Measurements from ENCODE around the gene SERPINA1.

Gene SERPINA1

GRCh38 chr14:94405486-94405885, 17.1 kb upstream of the SERPINA1 start:
- Histone ChIP-seq H3K4me3 (ENCODE audit: low read length) (no peak overlapping the region), H3K9me2 (replicated peaks; ENCODE audit: control insufficient read depth, low read length) (no peaks in the 10 kb centered on the region), H3K4me2 (ENCODE audit: low read length) (no peak overlapping the region), H3K79me2 (ENCODE audit: control insufficient read depth, low read length) (no peaks in the 10 kb centered on the region), H3K27me3 (ENCODE audit: control insufficient read depth, low read length) (peaks cover 44% of the 10 kb centered on the region), H3F3A (ENCODE audit: control insufficient read depth, insufficient read depth) (no peaks in the 10 kb centered on the region), H3K36me3 (ENCODE audit: control insufficient read depth, low read length) (no peaks in the 10 kb centered on the region), H3K27ac (ENCODE audit: low read depth, low read length) (no peak overlapping the region), H4K20me1 (ENCODE audit: control insufficient read depth, insufficient read depth, low read depth, low read length) (no peaks in the 10 kb centered on the region), H3K9me3 (ENCODE audit: control insufficient read depth, insufficient read depth, low read length) (no peaks in the 10 kb centered on the region), H3K4me1 (ENCODE audit: control insufficient read depth, low read length) (no peaks in the 10 kb centered on the region)
- TF ChIP-seq EZH2phosphoT487 (IDR thresholded peaks at IDR 0.05; ENCODE audit: borderline replicate concordance, low read length), result no peak
- TF ChIP-seq, protein P1, sequence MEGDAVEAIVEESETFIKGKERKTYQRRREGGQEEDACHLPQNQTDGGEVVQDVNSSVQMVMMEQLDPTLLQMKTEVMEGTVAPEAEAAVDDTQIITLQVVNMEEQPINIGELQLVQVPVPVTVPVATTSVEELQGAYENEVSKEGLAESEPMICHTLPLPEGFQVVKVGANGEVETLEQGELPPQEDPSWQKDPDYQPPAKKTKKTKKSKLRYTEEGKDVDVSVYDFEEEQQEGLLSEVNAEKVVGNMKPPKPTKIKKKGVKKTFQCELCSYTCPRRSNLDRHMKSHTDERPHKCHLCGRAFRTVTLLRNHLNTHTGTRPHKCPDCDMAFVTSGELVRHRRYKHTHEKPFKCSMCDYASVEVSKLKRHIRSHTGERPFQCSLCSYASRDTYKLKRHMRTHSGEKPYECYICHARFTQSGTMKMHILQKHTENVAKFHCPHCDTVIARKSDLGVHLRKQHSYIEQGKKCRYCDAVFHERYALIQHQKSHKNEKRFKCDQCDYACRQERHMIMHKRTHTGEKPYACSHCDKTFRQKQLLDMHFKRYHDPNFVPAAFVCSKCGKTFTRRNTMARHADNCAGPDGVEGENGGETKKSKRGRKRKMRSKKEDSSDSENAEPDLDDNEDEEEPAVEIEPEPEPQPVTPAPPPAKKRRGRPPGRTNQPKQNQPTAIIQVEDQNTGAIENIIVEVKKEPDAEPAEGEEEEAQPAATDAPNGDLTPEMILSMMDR (IDR thresholded peaks at IDR 0.05; ENCODE audit: low read depth, low read length, poor library complexity, severe bottlenecking), result no peak

GRCh38 chr14:94404561-94404960, 16.2 kb upstream of the SERPINA1 start:
- Histone ChIP-seq H3K9me3 (ENCODE audit: control insufficient read depth, insufficient read depth, low read length) (no peaks in the 10 kb centered on the region), H3K9me2 (replicated peaks; ENCODE audit: control insufficient read depth, low read length) (no peaks in the 10 kb centered on the region), H3F3A (ENCODE audit: control insufficient read depth, insufficient read depth) (no peaks in the 10 kb centered on the region), H3K79me2 (ENCODE audit: control insufficient read depth, low read length) (no peaks in the 10 kb centered on the region), H3K4me2 (ENCODE audit: low read length) (no peak overlapping the region), H4K20me1 (ENCODE audit: control insufficient read depth, insufficient read depth, low read depth, low read length) (no peaks in the 10 kb centered on the region), H3K36me3 (ENCODE audit: control insufficient read depth, low read length) (no peaks in the 10 kb centered on the region), H3K4me1 (ENCODE audit: control insufficient read depth, low read length) (no peaks in the 10 kb centered on the region), H3K4me3 (ENCODE audit: low read length) (no peak overlapping the region), H3K27ac (ENCODE audit: low read depth, low read length) (no peak overlapping the region), H3K27me3 (ENCODE audit: control insufficient read depth, low read length) (peaks cover 50% of the 10 kb centered on the region)
- no peak for TF ChIP-seq EZH2phosphoT487 (IDR thresholded peaks at IDR 0.05; ENCODE audit: borderline replicate concordance, low read length)
- TF ChIP-seq, protein P1 (IDR thresholded peaks at IDR 0.05; ENCODE audit: low read depth, low read length, poor library complexity, severe bottlenecking), result no peak

DNA sequence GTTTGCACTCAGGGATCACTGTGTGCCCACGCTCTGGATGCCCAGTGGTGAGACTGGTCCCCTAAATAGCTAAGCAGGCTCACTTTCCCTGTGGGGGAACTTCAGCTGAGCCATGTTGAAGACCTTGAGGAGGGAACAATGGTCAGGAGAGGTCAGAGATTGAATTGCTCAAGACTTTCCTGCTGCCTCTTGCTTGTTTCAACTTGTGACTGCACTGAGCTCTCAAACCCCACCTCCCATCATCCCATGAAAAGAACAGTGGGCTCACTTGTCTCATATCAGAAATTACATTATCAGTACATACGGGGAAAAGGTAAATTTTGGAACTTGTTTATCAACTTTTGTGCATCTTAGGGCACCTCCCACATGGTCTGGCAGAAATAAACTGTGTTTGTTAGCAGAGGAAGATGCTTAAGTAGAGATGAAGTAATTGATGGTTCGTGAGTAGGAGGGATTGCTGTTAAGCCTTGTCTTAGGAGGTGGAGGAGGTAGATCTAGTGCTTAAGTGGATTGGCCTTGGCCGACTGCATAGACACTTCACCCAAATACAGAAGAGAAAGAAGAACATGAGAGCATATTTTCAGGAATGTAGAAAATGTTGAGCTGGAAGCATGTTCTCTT, 15.0 kb upstream of the SERPINA1 start:
- Histone ChIP-seq H3K4me3 (ENCODE audit: low read length) (no peak overlapping the region), H3K9me2 (replicated peaks; ENCODE audit: control insufficient read depth, low read length) (no peaks in the 10 kb centered on the region), H3K4me1 (ENCODE audit: control insufficient read depth, low read length) (no peaks in the 10 kb centered on the region), H3K36me3 (ENCODE audit: control insufficient read depth, low read length) (no peaks in the 10 kb centered on the region), H3K27ac (ENCODE audit: low read depth, low read length) (no peak overlapping the region), H4K20me1 (ENCODE audit: control insufficient read depth, insufficient read depth, low read depth, low read length) (no peaks in the 10 kb centered on the region), H3K79me2 (ENCODE audit: control insufficient read depth, low read length) (no peaks in the 10 kb centered on the region), H3K27me3 (ENCODE audit: control insufficient read depth, low read length) (peaks cover 42% of the 10 kb centered on the region), H3K9me3 (ENCODE audit: control insufficient read depth, insufficient read depth, low read length) (no peaks in the 10 kb centered on the region), H3K4me2 (ENCODE audit: low read length) (no peak overlapping the region), H3F3A (ENCODE audit: control insufficient read depth, insufficient read depth) (no peaks in the 10 kb centered on the region)
- TF ChIP-seq, protein P1 (IDR thresholded peaks at IDR 0.05; ENCODE audit: low read depth, low read length, poor library complexity, severe bottlenecking), result no peak

All from DOHH2 (cell line).